Measurements from ENCODE around the gene RNF10.
"Not testable (repeated sequence)": the region's sequence is repeated elsewhere in the genome, so short reads cannot be mapped to it uniquely, and the experiment has no call there.

The RNF10 gene

GRCh38 chr12:120528861-120529525 lies 5.2 kb upstream of the RNF10 start, which contains the start of gene COQ5:
Gene COQ5, minus strand, starts transcription at chr12:120529158. Its CDS starts 17 bp downstream, at chr12:120529141.
- DNase-seq (ENCODE audit: low read depth in 2 of 2), result peak; percentile 71 to 78

- no peak for DNase-seq (ENCODE audit: low read depth in 2 of 2)
These were observed 4.3 kb upstream of the RNF10 start for GRCh38 chr12:120529641-120530417.

- not testable (repeated sequence) for DNase-seq (ENCODE audit: low read depth in 2 of 2)
These were observed 3.8 kb upstream of the RNF10 start for GRCh38 chr12:120530418-120530761.

GRCh38 chr12:120532701-120533238 lies 1.4 kb upstream of the RNF10 start:
- no peak for DNase-seq (ENCODE audit: low read depth in 2 of 2)

- DNase-seq (ENCODE audit: low read depth in 2 of 2), result peak; percentile 15 to 21
These were observed 823 bp downstream of the RNF10 start for GRCh38 chr12:120534703-120535655.

- no peak for DNase-seq (ENCODE audit: low read depth in 2 of 2)
These were observed 2.1 kb downstream of the RNF10 start for GRCh38 chr12:120536064-120536791.

GRCh38 chr12:120537856-120538220 lies 3.7 kb downstream of the RNF10 start:
- DNase-seq (ENCODE audit: low read depth in 2 of 2), result no peak

- no peak for DNase-seq (ENCODE audit: low read depth in 2 of 2)
These were observed 4.4 kb downstream of the RNF10 start for GRCh38 chr12:120538281-120539156.

- no peak for DNase-seq (ENCODE audit: low read depth in 2 of 2)
These were observed 5.1 kb downstream of the RNF10 start for GRCh38 chr12:120539303-120539702.

GRCh38 chr12:120540445-120540844 lies 6.3 kb downstream of the RNF10 start:
- no peak for DNase-seq (ENCODE audit: low read depth in 2 of 2)

- no peak for DNase-seq (ENCODE audit: low read depth in 2 of 2)
These were observed 8.0 kb downstream of the RNF10 start for GRCh38 chr12:120542166-120542565.

- DNase-seq (ENCODE audit: low read depth in 2 of 2), result no peak
These were observed 10.5 kb downstream of the RNF10 start for GRCh38 chr12:120544691-120545090.

- DNase-seq (ENCODE audit: low read depth in 2 of 2), result no peak
These were observed 11.9 kb downstream of the RNF10 start for GRCh38 chr12:120546050-120546386.

GRCh38 chr12:120554678-120555077 lies 20.5 kb downstream of the RNF10 start:
- no peak for DNase-seq (ENCODE audit: low read depth in 2 of 2)

GRCh38 chr12:120557589-120557988 lies 23.4 kb downstream of the RNF10 start:
- no peak for DNase-seq (ENCODE audit: low read depth in 2 of 2)

GRCh38 chr12:120562906-120563305 lies 28.8 kb downstream of the RNF10 start:
- no peak for DNase-seq (ENCODE audit: low read depth in 2 of 2)

GRCh38 chr12:120563495-120563894 lies 29.3 kb downstream of the RNF10 start:
- DNase-seq (ENCODE audit: low read depth in 2 of 2), result no peak

GRCh38 chr12:120571299-120571698 lies 37.1 kb downstream of the RNF10 start:
- DNase-seq (ENCODE audit: low read depth in 2 of 2), result no peak

- no peak for DNase-seq (ENCODE audit: low read depth in 2 of 2)
These were observed 39.4 kb downstream of the RNF10 start for GRCh38 chr12:120573560-120573959.

- no peak for DNase-seq (ENCODE audit: low read depth in 2 of 2)
These were observed 40.0 kb downstream of the RNF10 start for GRCh38 chr12:120574106-120574505.

Data from activated CD4-positive, alpha-beta T cell treated with anti-CD3 and anti-CD28 coated beads for 24 hours (primary cell).